ENCODE data around the gene PEA15.

PEA15 gene

GRCh38 chr1:160225345-160225744 is 20.2 kb downstream of the PEA15 start:
- no peak for ATAC-seq

GRCh38 chr1:160226623-160227022 is 21.4 kb downstream of the PEA15 start:
- TF ChIP-seq ZFP3 (CRISPR knock-in tag; IDR thresholded peaks at IDR 0.05), result no peak
- no peak for TF ChIP-seq ZNF70 (CRISPR knock-in tag; IDR thresholded peaks at IDR 0.05)
- TF ChIP-seq ZNF565 (CRISPR knock-in tag; conservative IDR thresholded peaks at IDR 0.05; ENCODE audit: low read depth), result no peak
- TF ChIP-seq CSDC2 (CRISPR knock-in tag; IDR thresholded peaks at IDR 0.05), result no peak
- no peak for TF ChIP-seq ARNTL (CRISPR knock-in tag; IDR thresholded peaks at IDR 0.05; ENCODE audit: borderline replicate concordance, low read depth)
- TF ChIP-seq BACH2 (CRISPR knock-in tag; IDR thresholded peaks at IDR 0.05; ENCODE audit: borderline replicate concordance), result no peak
- TF ChIP-seq PPARA (CRISPR knock-in tag; IDR thresholded peaks at IDR 0.05; ENCODE audit: borderline replicate concordance), result no peak
- TF ChIP-seq POU6F1 (CRISPR knock-in tag; IDR thresholded peaks at IDR 0.05; ENCODE audit: borderline replicate concordance, low read depth), result no peak
- no peak for TF ChIP-seq ZNF8 (CRISPR knock-in tag; IDR thresholded peaks at IDR 0.05)
- no peak for TF ChIP-seq RARB (CRISPR knock-in tag; IDR thresholded peaks at IDR 0.05)
- ATAC-seq, result no peak

More at GRCh38 chr1:160225345-160225744, 20.2 kb downstream of the PEA15 start:
- TF ChIP-seq RARB (CRISPR knock-in tag; IDR thresholded peaks at IDR 0.05), result no peak
- no peak for TF ChIP-seq ZFP3 (CRISPR knock-in tag; IDR thresholded peaks at IDR 0.05)
- no peak for TF ChIP-seq SNAI2 (CRISPR knock-in tag; IDR thresholded peaks at IDR 0.05)
- no peak for TF ChIP-seq CSRNP3 (CRISPR knock-in tag; IDR thresholded peaks at IDR 0.05)
- TF ChIP-seq ESRRG (CRISPR knock-in tag; IDR thresholded peaks at IDR 0.05), result no peak
- TF ChIP-seq OSR1 (CRISPR knock-in tag; IDR thresholded peaks at IDR 0.05), result no peak
- no peak for TF ChIP-seq ZNF70 (CRISPR knock-in tag; IDR thresholded peaks at IDR 0.05)
- no peak for TF ChIP-seq ZFP30 (CRISPR knock-in tag; IDR thresholded peaks at IDR 0.05)
- TF ChIP-seq ZNF565 (CRISPR knock-in tag; conservative IDR thresholded peaks at IDR 0.05; ENCODE audit: low read depth), result no peak
- no peak for TF ChIP-seq PPARA (CRISPR knock-in tag; IDR thresholded peaks at IDR 0.05; ENCODE audit: borderline replicate concordance)
- no peak for TF ChIP-seq TCF4 (CRISPR knock-in tag; IDR thresholded peaks at IDR 0.05; ENCODE audit: borderline replicate concordance)
- no peak for TF ChIP-seq ZNF8 (CRISPR knock-in tag; IDR thresholded peaks at IDR 0.05)
- no peak for TF ChIP-seq CREB5 (CRISPR knock-in tag; IDR thresholded peaks at IDR 0.05; ENCODE audit: low read depth)
- TF ChIP-seq ARNTL (CRISPR knock-in tag; IDR thresholded peaks at IDR 0.05; ENCODE audit: borderline replicate concordance, low read depth), result no peak
- no peak for TF ChIP-seq TOX (CRISPR knock-in tag; IDR thresholded peaks at IDR 0.05; ENCODE audit: borderline replicate concordance)

GRCh38 chr1:160227034-160227433 is 21.9 kb downstream of the PEA15 start:
- no peak for ATAC-seq
- TF ChIP-seq ZFP30 (CRISPR knock-in tag; IDR thresholded peaks at IDR 0.05), result no peak
- TF ChIP-seq TSHZ2 (CRISPR knock-in tag; IDR thresholded peaks at IDR 0.05), result no peak
- no peak for TF ChIP-seq ISL1 (CRISPR knock-in tag; IDR thresholded peaks at IDR 0.05)
- no peak for TF ChIP-seq CREB5 (CRISPR knock-in tag; IDR thresholded peaks at IDR 0.05; ENCODE audit: low read depth)
- no peak for TF ChIP-seq PATZ1 (CRISPR knock-in tag; IDR thresholded peaks at IDR 0.05; ENCODE audit: borderline replicate concordance)
- no peak for TF ChIP-seq ZFP3 (CRISPR knock-in tag; IDR thresholded peaks at IDR 0.05)
- TF ChIP-seq ZNF565 (CRISPR knock-in tag; conservative IDR thresholded peaks at IDR 0.05; ENCODE audit: low read depth), result no peak
- TF ChIP-seq RARB (CRISPR knock-in tag; IDR thresholded peaks at IDR 0.05), result no peak
